Smooth muscle cell (in vitro differentiated cells): ENCODE results near the gene CC2D1A. TPM values are rescaled to one million over a fixed set of nuclear protein-coding genes. Genes with fewer than 3 reads are reported as not detected.

Source experiments
- DNase-seq: peaks from one replicate; lab custom pipeline; 2025; ENCODE audit not compliant: unreplicated experiment; lab: John Stamatoyannopoulos, UW
- H2AFZ ChIP-seq: fragments of 200-600 bp; sonication (generic); 2 replicates; pipeline ENCODE4 v1.6.0; 2016; ENCODE audit warnings: antibody characterized with exemption, low read depth, mild to moderate bottlenecking
- H3F3A ChIP-seq: fragments of 200-600 bp; sonication (generic); 2 replicates; pipeline ENCODE4 v1.6.0; 2017; ENCODE audit warnings: antibody characterized with exemption, low read depth
- H3K27ac ChIP-seq: fragments of 200-600 bp; sonication (generic); 2 replicates; pipeline ENCODE4 v1.5.1; 2016; ENCODE audit warnings: low read depth, mild to moderate bottlenecking
- H3K27me3 ChIP-seq: fragments of 200-600 bp; sonication (generic); 2 replicates; pipeline ENCODE4 v1.6.1; 2016; ENCODE audit warnings: low read depth, mild to moderate bottlenecking
- H3K36me3 ChIP-seq: fragments of 200-600 bp; sonication (generic); 2 replicates; pipeline ENCODE4 v1.5.1; 2016; ENCODE audit warnings: low read depth
- H3K4me1 ChIP-seq: fragments of 200-600 bp; sonication (generic); 2 replicates; pipeline ENCODE4 v1.5.1; 2016; ENCODE audit warnings: low read depth
- H3K4me2 ChIP-seq: fragments of 200-600 bp; sonication (generic); 2 replicates; pipeline ENCODE4 v1.6.0; 2016; ENCODE audit warnings: mild to moderate bottlenecking
- H3K4me3 ChIP-seq: fragments of 200-600 bp; sonication (generic); 2 replicates; pipeline ENCODE4 v1.5.1; 2016; ENCODE audit warnings: mild to moderate bottlenecking
- H3K79me2 ChIP-seq: fragments of 200-600 bp; sonication (generic); 2 replicates; pipeline ENCODE4 v1.6.0; 2016; ENCODE audit warnings: low read depth, mild to moderate bottlenecking
- H3K9ac ChIP-seq: fragments of 200-600 bp; sonication (generic); 2 replicates; pipeline ENCODE4 v1.6.0; 2016; ENCODE audit warnings: low read depth
- H3K9me3 ChIP-seq: fragments of 200-600 bp; sonication (generic); replicated peaks from 2 replicates; pipeline ENCODE4 v1.5.1; 2016; ENCODE audit warnings: low read depth
- H4K20me1 ChIP-seq: fragments of 200-600 bp; sonication (generic); 2 replicates; pipeline ENCODE4 v1.6.0; 2016; ENCODE audit warnings: low read depth
- CTCF ChIP-seq: fragments of 200-600 bp; sonication (generic); IDR thresholded peaks from 2 replicates; pipeline ENCODE4 v1.5.1; 2017; ENCODE audit warnings: borderline replicate concordance, mild to moderate bottlenecking, antibody characterized with exemption; ENCODE audit not compliant: insufficient read depth, poor library complexity, severe bottlenecking
- WGBS: methylation state at CpG from one replicate; pipeline ENCODE4 v1.1.7; 2016; ENCODE audit warnings: low lambda C conversion rate; 5-methylcytosine and 5-hydroxymethylcytosine counted together
- polyA plus RNA-seq: library from polyadenylated mRNA; unstranded; fragments of >200 nt; fragmentation: Nextera tagmentation; extraction: Ambion mirVana; gene quantifications from 2 replicates; pipeline ENCODE4 v1.2.1, GENCODE V29; 2016
- total RNA-seq: library from RNA; depleted of rRNA; stranded (reverse); fragments of >200 nt; gene quantifications from 2 replicates; pipeline ENCODE4 v1.2.3, GENCODE V29; 2014

Gene CC2D1A
- total and polyA plus RNA-seq, 2 experiments from 2014 or later = 8.0 to 26.3 TPM

- no peaks in the 10 kb centered on the region for H3K36me3 ChIP-seq
- no peak overlapping the region for H3K9ac ChIP-seq
- TF ChIP-seq CTCF = no peak
- no peak overlapping the region for H3K4me3 ChIP-seq
- peaks cover 6% of the 10 kb centered on the region for H3F3A ChIP-seq
- peaks cover 5% of the 10 kb centered on the region for H3K4me1 ChIP-seq
- H3K4me2 ChIP-seq = no peak overlapping the region
- H3K79me2 ChIP-seq = no peaks in the 10 kb centered on the region
- no peaks in the 10 kb centered on the region for H3K27me3 ChIP-seq
- no peak overlapping the region for H2AFZ ChIP-seq
- no peak overlapping the region for H3K27ac ChIP-seq
- DNase-seq = no peak
- no peaks in the 10 kb centered on the region for H4K20me1 ChIP-seq
- no peaks in the 10 kb centered on the region for H3K9me3 ChIP-seq
- WGBS = 99% methylated on average over 5 of the region's 5 CpGs
These were observed 30.2 kb upstream of the CC2D1A start for GRCh38 chr19:13875824-13876223.

DNA sequence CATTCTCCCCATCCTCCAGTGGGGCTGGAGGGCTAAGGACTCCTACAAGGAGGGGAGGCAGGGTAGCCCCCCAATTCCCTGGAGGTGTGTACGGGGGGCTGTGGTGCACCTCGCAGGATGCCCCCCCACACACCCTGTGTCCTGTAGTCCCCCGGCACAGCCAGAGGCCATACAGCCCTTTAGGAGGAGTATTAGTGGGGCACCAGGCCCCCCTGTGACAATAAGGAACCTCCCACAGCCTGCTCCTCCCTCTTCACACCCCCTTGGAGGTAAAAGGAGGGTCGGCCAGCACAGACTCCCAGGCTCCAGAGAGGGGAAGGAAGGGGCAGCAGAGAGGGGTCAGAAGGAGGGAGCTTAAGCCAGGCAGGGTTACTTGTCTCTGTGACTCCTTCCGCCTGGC, 29.2 kb upstream of the CC2D1A start, which contains the start of gene NANOS3:
Gene NANOS3 (plus strand): TSS at position 301 of the 400 bp plus-strand sequence. CDS start 115 bp downstream, outside the sequence.
- H3F3A ChIP-seq = peaks cover 1% of the 10 kb centered on the region
- no peaks in the 10 kb centered on the region for H3K36me3 ChIP-seq
- H2AFZ ChIP-seq = no peak within 1 kb of the TSS
- H3K27ac ChIP-seq = no peak within 1 kb of the TSS
- peaks cover 14% of the 10 kb centered on the region for H3K4me1 ChIP-seq
- H3K9ac ChIP-seq = no peak within 1 kb of the TSS
- no peak for TF ChIP-seq CTCF
- H3K9me3 ChIP-seq = no peaks in the 10 kb centered on the region
- no peaks in the 10 kb centered on the region for H4K20me1 ChIP-seq
- no peak for DNase-seq
- no peak within 1 kb of the TSS for H3K4me2 ChIP-seq
- no peak within 1 kb of the TSS for H3K4me3 ChIP-seq
- H3K79me2 ChIP-seq = no peaks in the 10 kb centered on the region
- H3K27me3 ChIP-seq = no peaks in the 10 kb centered on the region
- 83% methylated on average over 5 of the region's 5 CpGs for WGBS

DNA sequence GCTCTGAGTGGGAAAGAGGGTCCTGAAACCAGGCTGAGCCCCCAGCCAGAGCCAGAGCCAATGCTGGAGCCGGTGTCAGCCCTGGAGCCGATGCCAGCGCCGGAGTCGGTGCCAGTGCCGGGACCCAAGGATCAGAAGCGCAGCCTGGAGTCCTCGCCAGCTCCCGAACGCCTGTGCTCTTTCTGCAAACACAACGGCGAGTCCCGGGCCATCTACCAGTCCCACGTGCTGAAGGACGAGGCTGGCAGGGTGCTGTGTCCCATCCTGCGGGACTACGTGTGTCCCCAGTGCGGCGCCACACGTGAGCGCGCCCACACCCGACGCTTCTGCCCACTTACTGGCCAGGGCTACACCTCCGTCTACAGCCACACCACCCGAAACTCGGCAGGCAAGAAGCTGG, 28.7 kb upstream of the CC2D1A start:
- no peaks in the 10 kb centered on the region for H3F3A ChIP-seq
- no peaks in the 10 kb centered on the region for H4K20me1 ChIP-seq
- no peak overlapping the region for H3K4me3 ChIP-seq
- H3K27me3 ChIP-seq = no peaks in the 10 kb centered on the region
- 92% methylated on average over 19 of the region's 27 CpGs for WGBS
- no peak for TF ChIP-seq CTCF
- no peak overlapping the region for H3K27ac ChIP-seq
- peaks cover 14% of the 10 kb centered on the region for H3K4me1 ChIP-seq
- no peaks in the 10 kb centered on the region for H3K9me3 ChIP-seq
- no peak overlapping the region for H3K9ac ChIP-seq
- H2AFZ ChIP-seq = no peak overlapping the region
- no peaks in the 10 kb centered on the region for H3K36me3 ChIP-seq
- no peak overlapping the region for H3K4me2 ChIP-seq
- no peaks in the 10 kb centered on the region for H3K79me2 ChIP-seq
- no peak for DNase-seq
